C1 segment of cervical spinal cord (tissue), 14 donors: ENCODE results near the gene CEP63.
"Not testable (repeated sequence)": the region's sequence is repeated elsewhere in the genome, so short reads cannot be mapped to it uniquely, and the experiment has no call there.

ENCODE experiments used
- DNase-seq, 14 donors: peaks; one replicate each; lab custom pipeline; 2025; lab: John Stamatoyannopoulos, UW

The CEP63 gene

GRCh38 chr3:134516905-134517304, 31.0 kb downstream of the CEP63 start:
- DNase-seq, result no peak

GRCh38 chr3:134517791-134518190, 31.9 kb downstream of the CEP63 start:
- no peak for DNase-seq

- DNase-seq, result no peak
These were observed 36.7 kb downstream of the CEP63 start for GRCh38 chr3:134522541-134522940.

- no peak for DNase-seq
These were observed 39.4 kb downstream of the CEP63 start for GRCh38 chr3:134525293-134525692.

- no peak for DNase-seq
These were observed 40.5 kb downstream of the CEP63 start for GRCh38 chr3:134526319-134526718.

- DNase-seq, result no peak
These were observed 41.2 kb downstream of the CEP63 start for GRCh38 chr3:134527037-134527436.

GRCh38 chr3:134527538-134528186, 41.8 kb downstream of the CEP63 start:
- no peak for DNase-seq

- no peak for DNase-seq
These were observed 47.6 kb downstream of the CEP63 start for GRCh38 chr3:134533493-134533892.

GRCh38 chr3:134535186-134535970, 49.5 kb downstream of the CEP63 start:
- DNase-seq, result no peak

GRCh38 chr3:134536781-134537180, 50.9 kb downstream of the CEP63 start:
- DNase-seq, result no peak

- DNase-seq, result no peak
These were observed 56.6 kb downstream of the CEP63 start for GRCh38 chr3:134542287-134542958.

GRCh38 chr3:134543113-134543512, 57.3 kb downstream of the CEP63 start:
- no peak for DNase-seq

GRCh38 chr3:134544316-134544715, 58.5 kb downstream of the CEP63 start:
- no peak for DNase-seq

- DNase-seq, result not testable (repeated sequence)
These were observed 58.9 kb downstream of the CEP63 start for GRCh38 chr3:134544783-134545182.

- no peak for DNase-seq
These were observed 60.0 kb downstream of the CEP63 start for GRCh38 chr3:134545818-134546217.

- DNase-seq, result no peak
These were observed 66.9 kb downstream of the CEP63 start for GRCh38 chr3:134552784-134553183.

GRCh38 chr3:134559591-134559990, 73.7 kb downstream of the CEP63 start:
- DNase-seq, result no peak

GRCh38 chr3:134562055-134562454, 76.2 kb downstream of the CEP63 start:
- DNase-seq, result no peak

- DNase-seq, result no peak
These were observed 77.7 kb downstream of the CEP63 start for GRCh38 chr3:134563601-134564000.

GRCh38 chr3:134564991-134565390, 79.1 kb downstream of the CEP63 start:
- no peak for DNase-seq

GRCh38 chr3:134567605-134568004, 81.7 kb downstream of the CEP63 start:
- no peak for DNase-seq

- DNase-seq, result no peak
These were observed 82.9 kb downstream of the CEP63 start for GRCh38 chr3:134568790-134569189.

- DNase-seq, result not testable (repeated sequence)
These were observed 84.0 kb downstream of the CEP63 start for GRCh38 chr3:134569899-134570298.
